Stimulated activated CD8-positive, alpha-beta memory T cell treated with anti-CD3 and anti-CD28 coated beads, Interleukin-7, amount 100 ng/mL, for 48 hours (primary cell): ENCODE data around the gene PROSER3.

Source experiments
- DNase-seq, 2 donors: peaks; one replicate each; pipeline ENCODE4 v3.0.0-alpha.2; 2020; ENCODE audit warnings: low read depth in 1 of 2; ENCODE audit errors: extremely low read depth in 1 of 2

The PROSER3 gene

GRCh38 chr19:35757749-35758608, at the start of gene PROSER3:
PROSER3 (plus strand) TSS chr19:35758176; CDS start chr19:35758216, 40 bp downstream.
- peak; percentile 97 to 99 for DNase-seq

GRCh38 chr19:35708391-35708790, 49.6 kb upstream of the PROSER3 start:
- DNase-seq = no peak

- DNase-seq = peak; percentile 65 to 87
Observed at GRCh38 chr19:35710784-35711723, 46.9 kb upstream of the PROSER3 start.

GRCh38 chr19:35712567-35713505, 45.1 kb upstream of the PROSER3 start:
- peak; percentile 80 to 90 for DNase-seq

- DNase-seq = no peak
Observed at GRCh38 chr19:35713506-35713850, 44.5 kb upstream of the PROSER3 start.

GRCh38 chr19:35713904-35714495, 44.0 kb upstream of the PROSER3 start:
- DNase-seq = no peak

GRCh38 chr19:35714601-35715354, 43.2 kb upstream of the PROSER3 start:
- no peak for DNase-seq

GRCh38 chr19:35715355-35715809, 42.6 kb upstream of the PROSER3 start:
- DNase-seq = no peak

- no peak for DNase-seq
Observed at GRCh38 chr19:35715981-35716800, 41.8 kb upstream of the PROSER3 start.

- peak; percentile 61 to 94 for DNase-seq
Observed at GRCh38 chr19:35716801-35717664, 40.9 kb upstream of the PROSER3 start.

GRCh38 chr19:35717665-35718344, 40.2 kb upstream of the PROSER3 start, which contains the start of gene KMT2B:
KMT2B (plus strand) TSS chr19:35718003; CDS start chr19:35718019, 16 bp downstream.
- peak in 1 of 2 donors; percentile 96 for DNase-seq

- peak; percentile 54 to 61 for DNase-seq
Observed at GRCh38 chr19:35718345-35719041, 39.5 kb upstream of the PROSER3 start.

- DNase-seq = no peak
Observed at GRCh38 chr19:35719402-35720162, 38.4 kb upstream of the PROSER3 start.

- no peak for DNase-seq
Observed at GRCh38 chr19:35720163-35720524, 37.8 kb upstream of the PROSER3 start.

GRCh38 chr19:35720648-35721047, 37.3 kb upstream of the PROSER3 start:
- DNase-seq = no peak

- no peak for DNase-seq
Observed at GRCh38 chr19:35721374-35721773, 36.6 kb upstream of the PROSER3 start.
